Activated CD8-positive, alpha-beta memory T cell treated with anti-CD3 and anti-CD28 coated beads, Interleukin-2, amount 10 ng/mL, durations not matched to agents 7 days and 5 days (primary cell): Measurements from ENCODE around the gene SPRR2A. TPM values are rescaled to one million over a fixed set of nuclear protein-coding genes. Genes with fewer than 3 reads are reported as not detected.

Experiments
- total RNA-seq, 2 experiments: library from RNA; stranded (reverse); gene quantifications; one replicate each; pipeline ENCODE4 v1.2.3, GENCODE V29; 2021

Gene SPRR2A
- total RNA-seq, 2 experiments from 2014 or later = not detected

Other genes with a start within 250 kb of the SPRR2A start
- gene LCE1B, start 245.5 kb downstream of the SPRR2A start, total RNA-seq = not detected
- gene LCE1A, start 230.0 kb downstream of the SPRR2A start, total RNA-seq = not detected
- not detected for gene LCE6A, start 214.7 kb downstream of the SPRR2A start, total RNA-seq
- gene LCE7A, start 197.5 kb downstream of the SPRR2A start, total RNA-seq = not detected
- not detected for gene SMCP, start 179.2 kb downstream of the SPRR2A start, total RNA-seq
- gene IVL, start 149.0 kb downstream of the SPRR2A start, total RNA-seq = not detected
- gene SPRR5, start 110.3 kb downstream of the SPRR2A start, total RNA-seq = not detected
- gene SPRR4, start 86.9 kb downstream of the SPRR2A start, total RNA-seq = not detected
- gene SPRR1A, start 73.4 kb downstream of the SPRR2A start, total RNA-seq = not detected
- gene SPRR3, start 55.8 kb downstream of the SPRR2A start, total RNA-seq = not detected
- not detected for gene SPRR1B, start 26.3 kb downstream of the SPRR2A start, total RNA-seq
- gene SPRR2D, start 16.4 kb downstream of the SPRR2A start, total RNA-seq = not detected
- gene SPRR2B, start 14.1 kb upstream of the SPRR2A start, total RNA-seq = not detected
- not detected for gene SPRR2E, start 37.0 kb upstream of the SPRR2A start, total RNA-seq
- not detected for gene SPRR2F, start 56.0 kb upstream of the SPRR2A start, total RNA-seq
- gene SPRR2G, start 93.4 kb upstream of the SPRR2A start, total RNA-seq = not detected
- not detected for gene LELP1, start 145.9 kb upstream of the SPRR2A start, total RNA-seq
- not detected for gene PRR9, start 160.1 kb upstream of the SPRR2A start, total RNA-seq
- not detected for gene LORICRIN, start 202.2 kb upstream of the SPRR2A start, total RNA-seq